BE2C (cell line): ENCODE results near the gene CDK3.
A peak's percentile ranks its signal among the peaks of the same experiment; 100 is the strongest.

Experiments used
- DNase-seq: peaks from one replicate; pipeline ENCODE4 v3.0.0-alpha.2; 2020
- H3K27me3 ChIP-seq: fragments of 250-450 bp; sonication (Bioruptor Pico); 2 replicates; pipeline ENCODE4 v1.5.1; 2020; ENCODE audit warnings: mild to moderate bottlenecking
- H3K36me3 ChIP-seq: fragments of 250-450 bp; sonication (Bioruptor Pico); 2 replicates; pipeline ENCODE4 v1.5.1; 2020; ENCODE audit warnings: mild to moderate bottlenecking
- H3K4me1 ChIP-seq: fragments of 250-450 bp; sonication (Bioruptor Pico); 2 replicates; pipeline ENCODE4 v1.5.1; 2020
- H3K4me3 ChIP-seq: 2 replicates; pipeline ENCODE4 v1.5.1; 2011; ENCODE audit warnings: low read depth, low read length
- H3K9me3 ChIP-seq: fragments of 250-450 bp; sonication (Bioruptor Pico); 2 replicates; pipeline ENCODE4 v1.5.1; 2020
- TF ChIP-seq, protein P1 (sequence below): IDR thresholded peaks from 2 replicates; pipeline ENCODE4 v1.5.1; 2012; ENCODE audit warnings: mild to moderate bottlenecking, low read depth, low read length

The CDK3 gene

DNA sequence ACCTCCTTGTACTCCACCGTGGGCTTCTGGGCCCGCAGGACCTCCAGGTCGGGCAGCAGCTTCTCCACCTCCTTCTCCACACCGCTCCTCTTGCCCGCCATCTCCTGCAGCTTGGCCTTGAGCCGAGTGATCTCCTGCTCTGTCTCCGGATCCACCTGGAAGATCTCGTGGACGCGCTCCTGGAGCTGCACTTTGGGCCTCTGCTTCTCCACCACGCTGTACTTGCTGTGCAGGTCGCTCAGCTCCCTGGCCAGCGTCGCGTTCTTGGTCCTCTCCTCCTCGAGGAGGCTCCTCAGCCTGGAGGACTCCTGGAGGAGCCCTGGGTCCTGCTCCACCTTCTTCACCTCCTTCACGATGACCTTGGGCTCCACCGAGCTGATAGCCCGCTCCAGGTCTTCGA lies 8.8 kb downstream of the CDK3 start:
- Histone ChIP-seq H3K4me1 (no peaks in the 10 kb centered on the region), H3K9me3 (no peaks in the 10 kb centered on the region), H3K4me3 (no peak overlapping the region), H3K27me3 (no peaks in the 10 kb centered on the region), H3K36me3 (no peaks in the 10 kb centered on the region)
- DNase-seq = no peak
- TF ChIP-seq, protein P1, sequence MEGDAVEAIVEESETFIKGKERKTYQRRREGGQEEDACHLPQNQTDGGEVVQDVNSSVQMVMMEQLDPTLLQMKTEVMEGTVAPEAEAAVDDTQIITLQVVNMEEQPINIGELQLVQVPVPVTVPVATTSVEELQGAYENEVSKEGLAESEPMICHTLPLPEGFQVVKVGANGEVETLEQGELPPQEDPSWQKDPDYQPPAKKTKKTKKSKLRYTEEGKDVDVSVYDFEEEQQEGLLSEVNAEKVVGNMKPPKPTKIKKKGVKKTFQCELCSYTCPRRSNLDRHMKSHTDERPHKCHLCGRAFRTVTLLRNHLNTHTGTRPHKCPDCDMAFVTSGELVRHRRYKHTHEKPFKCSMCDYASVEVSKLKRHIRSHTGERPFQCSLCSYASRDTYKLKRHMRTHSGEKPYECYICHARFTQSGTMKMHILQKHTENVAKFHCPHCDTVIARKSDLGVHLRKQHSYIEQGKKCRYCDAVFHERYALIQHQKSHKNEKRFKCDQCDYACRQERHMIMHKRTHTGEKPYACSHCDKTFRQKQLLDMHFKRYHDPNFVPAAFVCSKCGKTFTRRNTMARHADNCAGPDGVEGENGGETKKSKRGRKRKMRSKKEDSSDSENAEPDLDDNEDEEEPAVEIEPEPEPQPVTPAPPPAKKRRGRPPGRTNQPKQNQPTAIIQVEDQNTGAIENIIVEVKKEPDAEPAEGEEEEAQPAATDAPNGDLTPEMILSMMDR = no peak

DNA sequence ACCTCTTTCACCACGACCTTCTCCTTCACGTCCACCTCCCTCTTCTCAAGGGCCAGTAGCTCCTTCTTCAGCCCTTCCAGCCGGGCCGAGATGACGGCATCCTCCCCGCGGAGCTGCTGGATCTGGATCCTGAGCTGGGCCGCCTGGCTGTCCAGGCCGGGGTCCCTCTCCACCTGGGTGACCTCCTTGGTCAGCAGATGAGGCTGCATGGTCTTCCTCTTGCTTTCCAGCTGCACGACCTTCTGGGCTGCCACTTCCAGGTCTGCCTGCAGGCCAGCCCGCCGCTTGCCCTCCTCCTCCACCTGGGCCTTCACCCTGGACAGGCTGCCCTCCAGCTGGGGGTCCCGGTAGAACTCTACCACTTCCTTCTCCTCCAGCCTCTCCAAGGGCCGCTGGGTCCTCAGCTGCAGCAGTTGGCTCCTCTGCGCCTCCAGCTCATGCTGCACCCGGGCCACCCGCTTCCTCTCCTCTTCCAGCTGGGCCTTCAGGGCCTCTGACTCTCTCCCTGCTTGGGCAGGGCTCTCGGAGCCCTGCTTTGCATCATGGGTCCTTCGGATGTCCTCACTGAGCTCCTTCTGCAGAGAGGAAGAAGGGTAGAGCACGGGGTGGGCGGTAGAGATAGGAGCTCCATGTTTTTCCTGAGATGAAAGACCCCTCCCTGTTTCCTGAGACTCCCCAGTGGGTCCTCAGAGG lies 9.5 kb downstream of the CDK3 start:
- Histone ChIP-seq H3K4me3 (no peak overlapping the region), H3K27me3 (no peaks in the 10 kb centered on the region), H3K9me3 (no peaks in the 10 kb centered on the region), H3K4me1 (no peaks in the 10 kb centered on the region), H3K36me3 (no peaks in the 10 kb centered on the region)
- TF ChIP-seq, protein P1 = no peak
- DNase-seq = no peak

DNA sequence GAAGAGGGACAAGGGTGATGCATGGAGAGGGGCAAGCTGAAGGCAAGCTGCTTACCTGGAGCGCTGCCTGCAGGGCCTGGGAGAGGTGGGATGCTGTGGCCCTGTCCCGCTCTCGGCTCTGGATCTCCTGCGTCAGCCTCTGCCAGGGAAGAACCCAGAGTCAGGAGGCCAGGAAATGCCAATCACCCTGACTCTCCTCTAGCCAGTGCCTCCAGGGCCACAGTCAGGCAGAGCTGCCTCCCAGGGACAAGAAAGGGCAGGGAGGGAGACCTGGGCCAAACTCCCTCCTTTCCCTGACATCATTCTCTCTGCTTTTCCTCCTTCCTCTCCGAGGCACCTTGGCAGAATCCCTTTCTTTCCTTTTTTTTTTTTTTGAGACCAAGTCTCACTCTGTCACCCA lies 11.3 kb downstream of the CDK3 start:
- H3K9me3 ChIP-seq = no peaks in the 10 kb centered on the region
- H3K4me1 ChIP-seq = no peaks in the 10 kb centered on the region
- no peak overlapping the region for H3K4me3 ChIP-seq
- DNase-seq = no peak
- H3K27me3 ChIP-seq = no peaks in the 10 kb centered on the region
- TF ChIP-seq, protein P1 = no peak
- H3K36me3 ChIP-seq = no peaks in the 10 kb centered on the region

DNA sequence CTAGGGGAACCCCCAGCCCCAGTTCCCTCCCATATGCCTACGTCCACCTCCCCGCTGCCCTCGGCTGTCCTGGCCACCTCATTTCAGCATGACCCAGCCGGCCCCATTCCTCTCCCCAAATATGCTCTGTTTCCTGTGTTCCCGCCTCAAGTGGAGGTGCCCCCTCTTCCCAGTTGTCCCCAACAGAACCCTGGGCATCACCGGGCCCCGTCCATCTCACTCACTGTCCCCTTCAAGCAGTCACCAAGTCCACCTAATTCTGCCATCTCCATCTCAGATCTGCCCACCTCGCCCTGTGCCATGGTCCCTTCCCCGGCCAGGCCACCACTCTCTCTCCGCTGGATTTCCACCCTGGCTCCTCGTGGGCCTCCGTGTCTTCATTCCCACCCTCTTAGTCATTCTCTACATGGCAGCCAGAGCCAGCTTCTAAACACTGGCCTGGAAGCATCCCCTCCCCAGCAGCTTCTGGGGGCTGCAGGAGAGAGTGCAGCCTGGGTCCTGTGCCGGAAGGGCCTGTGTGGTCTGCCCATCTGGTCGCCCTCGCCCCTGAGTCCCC lies 12.8 kb downstream of the CDK3 start:
- Histone ChIP-seq H3K36me3 (no peaks in the 10 kb centered on the region), H3K4me1 (peaks cover 3% of the 10 kb centered on the region; the same call in 1 of the 2 replicates), H3K27me3 (no peaks in the 10 kb centered on the region), H3K9me3 (no peaks in the 10 kb centered on the region), H3K4me3 (no peak overlapping the region)
- TF ChIP-seq, protein P1 = no peak
- no peak for DNase-seq

DNA sequence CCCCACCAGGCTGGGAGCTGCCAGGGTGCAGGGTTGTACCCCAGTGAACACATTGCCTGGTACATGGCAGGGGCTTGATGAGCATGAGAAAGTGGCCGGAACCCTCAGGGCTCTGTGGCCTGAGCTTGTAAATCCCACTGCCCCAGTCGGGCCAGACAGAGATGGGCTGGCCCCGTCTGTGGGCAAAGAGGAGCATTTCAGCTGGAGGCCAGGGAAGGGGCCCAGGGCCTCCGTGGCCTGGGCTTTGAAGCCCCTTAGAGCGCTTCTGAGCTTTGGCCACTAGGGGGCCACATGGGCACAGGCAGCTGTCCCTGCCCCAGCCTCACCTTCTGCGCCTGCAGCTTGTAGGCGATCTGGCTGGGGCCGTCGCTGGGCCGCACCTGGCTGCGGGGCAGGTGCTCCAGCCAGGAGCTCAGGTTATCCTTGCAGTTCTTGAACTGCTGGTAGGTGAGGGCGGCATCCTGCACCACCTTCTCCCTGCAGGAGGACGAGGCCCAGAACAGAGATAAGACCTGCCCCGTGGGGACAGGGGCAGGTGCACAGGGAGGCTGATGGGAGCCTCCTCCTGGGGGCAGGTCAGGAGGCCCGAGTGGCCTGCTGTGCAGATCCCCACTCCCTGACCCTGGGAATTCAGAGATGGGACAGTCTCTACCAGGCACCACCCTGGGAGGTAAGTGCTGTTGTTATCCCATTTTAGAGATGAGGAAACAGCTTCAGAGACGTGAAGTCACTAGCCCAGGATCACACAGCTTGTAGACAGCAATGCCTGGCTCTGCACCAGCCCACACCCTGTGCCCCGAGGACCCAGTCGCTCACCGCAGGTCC lies 13.7 kb downstream of the CDK3 start:
- Histone ChIP-seq H3K27me3 (no peaks in the 10 kb centered on the region), H3K4me1 (peaks cover 3% of the 10 kb centered on the region; the same call in 1 of the 2 replicates), H3K4me3 (peak overlapping the region; percentile 21), H3K9me3 (no peaks in the 10 kb centered on the region), H3K36me3 (no peaks in the 10 kb centered on the region)
- TF ChIP-seq, protein P1 = peak; percentile 95
- DNase-seq = peak; percentile 88
